Liver (tissue), 3 donors: ENCODE measurements around the gene SCRG1.

ENCODE experiments used
- EGR1 ChIP-seq, 2 donors: IDR thresholded peaks; 2 replicates each; pipeline ENCODE4 v1.6.1; 2016 to 2018; ENCODE audit warnings: antibody characterized with exemption in 2 of 2, low read depth in 2 of 2
- FOXA1 ChIP-seq: IDR thresholded peaks from 2 replicates; pipeline ENCODE4 v1.6.1; 2016; ENCODE audit warnings: antibody characterized with exemption
- NR2F2 ChIP-seq: IDR thresholded peaks from 2 replicates; pipeline ENCODE4 v1.6.1; 2016; ENCODE audit warnings: antibody characterized with exemption
- RAD21 ChIP-seq, 2 donors: IDR thresholded peaks; 2 replicates each; pipeline ENCODE4 v1.6.1; 2016; ENCODE audit warnings: antibody characterized with exemption in 2 of 2, mild to moderate bottlenecking in 2 of 2
- RXRA ChIP-seq, 2 donors: IDR thresholded peaks; 2 replicates each; pipeline ENCODE4 v1.6.1; 2017 to 2018; ENCODE audit warnings: antibody characterized with exemption in 2 of 2, mild to moderate bottlenecking in 1 of 2
- SP1 ChIP-seq: IDR thresholded peaks from 2 replicates; pipeline ENCODE4 v1.6.1; 2018; ENCODE audit warnings: antibody characterized with exemption, mild to moderate bottlenecking
- TAF1 ChIP-seq: conservative IDR thresholded peaks from 2 replicates; pipeline ENCODE4 v1.6.1; 2016; ENCODE audit warnings: antibody characterized with exemption, mild to moderate bottlenecking
- TF ChIP-seq, protein P1 (sequence below): IDR thresholded peaks from 2 replicates; pipeline ENCODE4 v1.6.1; 2016; ENCODE audit warnings: antibody characterized with exemption
- TF ChIP-seq, protein P2 (sequence below): fragments of 150-350 bp; IDR thresholded peaks from 2 replicates; pipeline ENCODE4 v1.5.1; 2017; ENCODE audit warnings: improper control_type of control experiment, low read depth, low read length; ENCODE audit not compliant: missing input control
- TF ChIP-seq, protein P3 (sequence below): IDR thresholded peaks from 2 replicates; pipeline ENCODE4 v1.6.1; 2016; ENCODE audit warnings: antibody characterized with exemption
- TF ChIP-seq, protein P4 (sequence below): IDR thresholded peaks from 2 replicates; pipeline ENCODE4 v1.6.1; 2016; ENCODE audit warnings: antibody characterized with exemption, mild to moderate bottlenecking
- donor health status: healthy.
- donor health status: healthy.

DNA sequence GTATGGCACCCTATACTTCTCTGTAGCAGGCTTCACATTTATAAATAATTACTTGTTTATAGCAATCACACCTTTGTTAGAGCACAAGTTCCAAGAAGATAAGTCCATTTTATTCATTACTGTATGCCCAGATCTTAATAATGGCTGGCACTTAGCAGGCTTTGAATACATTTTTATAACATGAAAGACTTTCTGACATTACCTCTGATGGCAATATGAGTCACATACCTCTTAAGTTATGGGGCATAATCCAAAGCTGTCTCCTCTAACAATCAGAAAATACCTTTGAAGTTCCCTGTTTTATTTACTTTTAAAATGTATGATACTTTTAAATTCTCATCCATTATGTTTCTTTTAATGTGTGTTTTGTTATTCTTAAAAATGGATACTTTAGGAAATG, 12.2 kb downstream of the SCRG1 start:
- TF ChIP-seq, protein P1, sequence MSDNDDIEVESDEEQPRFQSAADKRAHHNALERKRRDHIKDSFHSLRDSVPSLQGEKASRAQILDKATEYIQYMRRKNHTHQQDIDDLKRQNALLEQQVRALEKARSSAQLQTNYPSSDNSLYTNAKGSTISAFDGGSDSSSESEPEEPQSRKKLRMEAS = no peak
- TF ChIP-seq, protein P2, sequence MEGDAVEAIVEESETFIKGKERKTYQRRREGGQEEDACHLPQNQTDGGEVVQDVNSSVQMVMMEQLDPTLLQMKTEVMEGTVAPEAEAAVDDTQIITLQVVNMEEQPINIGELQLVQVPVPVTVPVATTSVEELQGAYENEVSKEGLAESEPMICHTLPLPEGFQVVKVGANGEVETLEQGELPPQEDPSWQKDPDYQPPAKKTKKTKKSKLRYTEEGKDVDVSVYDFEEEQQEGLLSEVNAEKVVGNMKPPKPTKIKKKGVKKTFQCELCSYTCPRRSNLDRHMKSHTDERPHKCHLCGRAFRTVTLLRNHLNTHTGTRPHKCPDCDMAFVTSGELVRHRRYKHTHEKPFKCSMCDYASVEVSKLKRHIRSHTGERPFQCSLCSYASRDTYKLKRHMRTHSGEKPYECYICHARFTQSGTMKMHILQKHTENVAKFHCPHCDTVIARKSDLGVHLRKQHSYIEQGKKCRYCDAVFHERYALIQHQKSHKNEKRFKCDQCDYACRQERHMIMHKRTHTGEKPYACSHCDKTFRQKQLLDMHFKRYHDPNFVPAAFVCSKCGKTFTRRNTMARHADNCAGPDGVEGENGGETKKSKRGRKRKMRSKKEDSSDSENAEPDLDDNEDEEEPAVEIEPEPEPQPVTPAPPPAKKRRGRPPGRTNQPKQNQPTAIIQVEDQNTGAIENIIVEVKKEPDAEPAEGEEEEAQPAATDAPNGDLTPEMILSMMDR = no peak
- TF ChIP-seq, protein P3, sequence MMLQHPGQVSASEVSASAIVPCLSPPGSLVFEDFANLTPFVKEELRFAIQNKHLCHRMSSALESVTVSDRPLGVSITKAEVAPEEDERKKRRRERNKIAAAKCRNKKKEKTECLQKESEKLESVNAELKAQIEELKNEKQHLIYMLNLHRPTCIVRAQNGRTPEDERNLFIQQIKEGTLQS = no peak
- TF ChIP-seq RAD21 (IDR thresholded peaks at IDR 0.05) = no peak
- no peak for TF ChIP-seq FOXA1
- no peak for TF ChIP-seq TAF1
- TF ChIP-seq EGR1 (IDR thresholded peaks at IDR 0.05; ENCODE audit: low read depth in 2 of 2) = no peak
- TF ChIP-seq NR2F2 = no peak
- TF ChIP-seq, protein P4, sequence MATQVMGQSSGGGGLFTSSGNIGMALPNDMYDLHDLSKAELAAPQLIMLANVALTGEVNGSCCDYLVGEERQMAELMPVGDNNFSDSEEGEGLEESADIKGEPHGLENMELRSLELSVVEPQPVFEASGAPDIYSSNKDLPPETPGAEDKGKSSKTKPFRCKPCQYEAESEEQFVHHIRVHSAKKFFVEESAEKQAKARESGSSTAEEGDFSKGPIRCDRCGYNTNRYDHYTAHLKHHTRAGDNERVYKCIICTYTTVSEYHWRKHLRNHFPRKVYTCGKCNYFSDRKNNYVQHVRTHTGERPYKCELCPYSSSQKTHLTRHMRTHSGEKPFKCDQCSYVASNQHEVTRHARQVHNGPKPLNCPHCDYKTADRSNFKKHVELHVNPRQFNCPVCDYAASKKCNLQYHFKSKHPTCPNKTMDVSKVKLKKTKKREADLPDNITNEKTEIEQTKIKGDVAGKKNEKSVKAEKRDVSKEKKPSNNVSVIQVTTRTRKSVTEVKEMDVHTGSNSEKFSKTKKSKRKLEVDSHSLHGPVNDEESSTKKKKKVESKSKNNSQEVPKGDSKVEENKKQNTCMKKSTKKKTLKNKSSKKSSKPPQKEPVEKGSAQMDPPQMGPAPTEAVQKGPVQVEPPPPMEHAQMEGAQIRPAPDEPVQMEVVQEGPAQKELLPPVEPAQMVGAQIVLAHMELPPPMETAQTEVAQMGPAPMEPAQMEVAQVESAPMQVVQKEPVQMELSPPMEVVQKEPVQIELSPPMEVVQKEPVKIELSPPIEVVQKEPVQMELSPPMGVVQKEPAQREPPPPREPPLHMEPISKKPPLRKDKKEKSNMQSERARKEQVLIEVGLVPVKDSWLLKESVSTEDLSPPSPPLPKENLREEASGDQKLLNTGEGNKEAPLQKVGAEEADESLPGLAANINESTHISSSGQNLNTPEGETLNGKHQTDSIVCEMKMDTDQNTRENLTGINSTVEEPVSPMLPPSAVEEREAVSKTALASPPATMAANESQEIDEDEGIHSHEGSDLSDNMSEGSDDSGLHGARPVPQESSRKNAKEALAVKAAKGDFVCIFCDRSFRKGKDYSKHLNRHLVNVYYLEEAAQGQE = no peak
- TF ChIP-seq RXRA (IDR thresholded peaks at IDR 0.05) = no peak
- no peak for TF ChIP-seq SP1
